HG03442 (cell line): ENCODE data around the gene CLASP1.
A peak's percentile ranks its signal among the peaks of the same experiment; 100 is the strongest.

ENCODE experiments used
- ATAC-seq: cut with Tn5 transposase; IDR thresholded peaks from one replicate; pipeline ENCODE4 v1.9.1; 2021; ENCODE audit warnings: mild to moderate bottlenecking, moderate library complexity; ENCODE audit not compliant: unreplicated experiment

CLASP1 gene

DNA sequence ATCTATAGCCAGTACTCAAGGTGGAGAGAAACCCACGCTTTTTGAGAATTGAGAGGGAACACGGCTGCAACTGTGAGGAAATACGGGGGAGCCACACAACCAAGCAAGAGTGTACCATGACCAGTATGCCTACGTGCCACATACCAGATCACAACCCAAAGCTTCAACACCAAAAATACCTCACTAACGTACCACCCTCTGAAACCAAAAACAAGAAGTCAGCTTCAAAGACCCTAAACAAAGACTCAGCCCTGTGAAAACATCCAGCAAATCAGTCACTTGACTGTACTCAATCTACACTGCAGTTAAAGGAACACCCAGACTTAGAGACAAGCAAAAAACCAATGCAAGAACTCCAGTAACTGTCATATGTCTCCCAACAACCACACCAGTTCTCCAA is 101.6 kb downstream of the CLASP1 start:
- peak; percentile 35 for ATAC-seq

DNA sequence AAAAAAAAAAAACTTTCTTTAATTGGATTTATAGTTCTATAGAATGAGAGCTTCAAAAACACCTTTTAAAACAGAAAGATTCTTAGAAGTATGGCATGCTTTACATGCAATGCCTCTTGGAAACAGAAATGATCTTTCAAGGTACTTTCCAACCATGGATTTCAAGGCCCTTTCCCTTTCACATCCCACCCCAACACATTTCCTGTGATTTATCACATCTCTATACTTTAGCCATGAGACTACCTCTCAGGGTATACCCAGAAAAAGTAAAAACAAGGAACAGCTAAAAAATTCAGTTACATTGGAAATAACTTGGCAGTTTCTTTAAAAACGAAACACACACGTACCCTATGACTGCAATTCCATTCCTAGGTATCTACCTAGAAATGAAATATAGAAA is 103.3 kb downstream of the CLASP1 start:
- ATAC-seq, result no peak

DNA sequence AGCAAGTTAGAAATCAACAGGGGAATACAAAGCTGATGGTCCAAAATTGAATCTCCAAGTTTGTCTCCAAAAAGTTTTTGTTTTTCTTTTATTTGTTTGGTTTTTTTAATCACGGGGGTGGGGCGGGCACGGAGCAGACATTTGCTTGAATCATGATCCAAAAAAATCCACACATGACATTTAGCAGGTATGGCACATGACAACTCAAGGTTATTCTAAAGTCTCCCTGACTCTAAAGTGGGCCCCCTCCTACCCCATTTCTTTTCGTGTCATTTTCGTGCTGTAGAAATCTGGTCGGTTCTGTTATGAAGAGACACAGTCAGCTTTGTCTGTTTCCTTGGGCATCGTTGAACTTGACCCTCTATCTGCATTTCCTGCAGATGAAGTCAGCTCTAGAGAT is 104.0 kb downstream of the CLASP1 start:
- ATAC-seq, result no peak

DNA sequence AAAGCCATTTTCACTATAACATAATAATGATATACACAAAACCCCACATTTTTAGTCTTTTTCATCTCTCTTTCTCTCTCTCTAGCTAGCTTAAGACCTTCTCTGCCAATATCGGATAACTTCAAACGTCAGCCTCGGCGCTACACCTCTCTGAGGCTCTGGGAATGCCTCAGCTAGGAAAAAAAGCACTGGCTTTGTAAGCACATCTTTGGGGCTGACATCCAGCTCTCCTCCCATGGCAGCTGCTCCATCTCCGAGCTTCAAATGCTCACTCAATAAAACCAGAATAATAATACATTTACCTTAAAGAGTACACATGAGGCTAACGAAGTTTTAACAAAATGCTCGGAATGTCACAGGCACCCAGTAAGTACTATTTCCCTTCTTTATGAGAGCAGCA is 107.8 kb downstream of the CLASP1 start:
- no peak for ATAC-seq

DNA sequence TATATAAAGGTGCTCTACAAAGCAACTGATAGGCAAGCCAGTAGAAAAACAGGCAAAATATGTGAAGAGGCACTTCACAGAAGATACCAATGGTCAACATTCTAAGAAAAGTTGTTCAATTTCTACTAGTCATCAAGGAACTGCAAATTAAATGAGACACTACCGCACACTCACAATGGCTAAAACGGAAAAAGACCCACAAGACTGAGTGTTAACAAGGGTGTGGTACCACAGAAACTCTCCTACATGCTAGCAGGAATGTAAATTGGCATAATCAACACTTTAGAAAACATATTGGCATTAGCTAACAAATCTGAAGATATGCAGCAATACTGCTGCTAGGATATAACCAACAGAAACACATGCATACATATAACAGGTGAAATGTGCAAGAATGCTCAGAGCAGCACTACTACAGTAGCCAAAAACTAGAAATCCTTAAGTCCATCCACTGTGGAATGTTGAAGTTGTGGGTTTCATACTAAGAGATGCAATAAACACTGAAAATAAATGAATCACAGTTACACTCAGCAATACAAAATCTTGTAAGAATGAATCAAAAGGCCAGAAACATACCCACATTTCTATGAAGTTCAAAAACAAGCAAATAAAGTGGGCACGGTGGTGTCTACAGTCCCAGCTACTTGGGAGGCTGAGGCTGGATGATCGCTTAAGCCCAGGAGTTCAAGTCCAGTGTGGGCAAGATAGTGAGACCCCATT is 109.4 kb downstream of the CLASP1 start:
- ATAC-seq, result no peak

DNA sequence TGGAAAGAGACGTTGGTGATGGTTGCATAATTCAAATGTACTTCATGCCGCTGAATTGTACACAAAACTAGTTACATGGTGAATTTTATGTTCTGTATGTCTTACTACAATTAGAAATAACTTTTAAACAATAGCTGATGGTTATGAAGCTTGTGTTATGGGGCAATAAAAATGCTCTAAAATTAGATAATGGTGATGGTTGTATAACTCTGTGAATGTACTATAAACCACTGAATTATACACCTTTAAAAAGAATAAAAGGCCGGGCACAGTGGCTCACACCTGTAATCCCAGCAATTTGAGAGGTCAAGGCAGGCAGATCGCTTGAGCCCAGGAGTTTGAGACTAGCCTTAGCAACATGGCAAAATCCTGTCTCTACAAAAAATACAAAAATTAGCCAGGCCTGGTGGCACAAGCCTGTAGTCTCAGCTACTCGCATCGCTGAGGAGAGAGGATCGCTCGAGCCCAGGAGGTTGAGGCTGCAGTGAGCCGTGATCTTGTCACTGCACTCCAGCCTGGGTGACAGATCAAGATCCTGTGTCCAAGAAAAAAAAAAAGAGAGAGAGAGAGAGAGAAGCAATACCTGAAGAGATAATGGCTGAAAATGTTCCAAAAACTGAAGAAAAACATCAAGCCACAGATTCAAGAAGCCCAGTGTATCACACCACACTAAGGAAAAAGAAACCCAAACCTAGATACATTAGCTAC is 112.3 kb downstream of the CLASP1 start:
- no peak for ATAC-seq

DNA sequence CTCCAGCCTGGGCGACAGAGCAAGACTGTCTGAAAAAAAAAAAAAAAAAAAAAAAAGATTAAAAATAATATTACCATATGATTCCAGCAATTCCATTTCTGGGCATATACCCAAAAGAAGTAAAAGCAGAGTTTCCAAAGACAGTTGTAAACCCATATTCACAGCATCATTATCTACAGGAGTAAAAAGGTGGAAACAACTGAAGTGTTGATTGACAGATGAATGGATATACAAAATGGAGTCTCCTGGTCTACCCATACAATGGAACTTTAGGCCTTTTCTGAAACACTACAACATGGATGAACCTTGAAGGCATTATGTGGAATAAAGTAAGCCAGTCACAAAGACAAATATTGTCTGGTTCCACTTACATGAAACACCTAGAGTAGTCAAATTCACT is 112.9 kb downstream of the CLASP1 start:
- ATAC-seq, result no peak

DNA sequence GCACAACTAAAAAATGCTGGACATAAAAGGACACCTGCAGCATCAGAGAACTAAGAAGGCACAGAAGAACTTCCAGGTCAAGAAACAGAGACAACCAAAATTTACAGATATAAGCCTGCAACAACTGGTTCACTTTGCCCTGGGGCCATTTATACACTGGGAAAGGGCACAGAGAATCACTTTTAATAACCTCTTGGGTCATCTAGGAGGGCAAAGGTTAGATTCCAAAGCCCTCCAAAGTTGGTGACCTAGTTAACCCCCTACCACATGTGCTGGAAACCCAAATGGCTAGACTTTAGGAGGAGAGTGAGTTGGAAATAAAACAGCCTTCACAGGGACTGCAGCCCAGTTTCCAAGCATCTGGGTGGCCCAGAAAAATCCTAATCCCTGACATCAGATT is 115.3 kb downstream of the CLASP1 start:
- no peak for ATAC-seq

DNA sequence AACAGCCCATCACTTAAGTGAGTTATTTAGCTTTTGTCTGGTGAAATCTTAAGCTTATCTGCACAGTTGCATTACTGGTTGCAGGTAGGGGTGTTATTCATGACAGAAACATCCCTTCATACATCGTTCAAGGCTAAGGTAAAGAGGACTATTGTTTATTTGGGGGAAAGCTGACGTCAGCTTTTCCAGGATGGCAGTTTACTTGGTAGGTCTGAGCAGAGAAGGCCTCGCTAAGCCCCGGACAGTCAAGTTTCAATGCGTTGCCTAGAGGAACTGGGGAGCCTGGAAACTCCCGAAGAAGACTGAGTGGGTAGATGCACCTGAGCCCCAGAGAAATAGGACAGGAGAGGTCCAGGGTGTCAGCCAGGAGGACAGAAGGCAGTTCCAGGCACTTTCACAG is 116.4 kb downstream of the CLASP1 start:
- no peak for ATAC-seq

DNA sequence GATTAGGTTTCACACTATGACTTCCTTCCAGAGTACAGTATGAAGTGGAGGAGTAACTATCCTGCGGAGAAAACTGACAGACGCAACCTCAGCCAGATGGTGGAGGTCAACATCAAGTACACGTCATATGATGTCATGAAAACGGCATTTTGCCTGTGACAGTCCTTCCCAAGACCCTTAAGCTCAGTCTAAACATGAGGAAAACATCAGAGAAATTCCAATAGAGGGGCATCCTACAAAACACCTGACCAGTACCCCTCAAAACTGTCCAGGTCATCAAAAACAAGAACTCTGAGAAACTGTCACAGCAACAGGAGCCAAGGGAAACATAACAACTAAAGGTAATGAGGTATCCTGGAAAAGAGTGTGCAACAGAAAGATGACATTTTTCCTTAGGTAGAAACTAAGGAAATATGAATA is 116.9 kb downstream of the CLASP1 start:
- no peak for ATAC-seq

DNA sequence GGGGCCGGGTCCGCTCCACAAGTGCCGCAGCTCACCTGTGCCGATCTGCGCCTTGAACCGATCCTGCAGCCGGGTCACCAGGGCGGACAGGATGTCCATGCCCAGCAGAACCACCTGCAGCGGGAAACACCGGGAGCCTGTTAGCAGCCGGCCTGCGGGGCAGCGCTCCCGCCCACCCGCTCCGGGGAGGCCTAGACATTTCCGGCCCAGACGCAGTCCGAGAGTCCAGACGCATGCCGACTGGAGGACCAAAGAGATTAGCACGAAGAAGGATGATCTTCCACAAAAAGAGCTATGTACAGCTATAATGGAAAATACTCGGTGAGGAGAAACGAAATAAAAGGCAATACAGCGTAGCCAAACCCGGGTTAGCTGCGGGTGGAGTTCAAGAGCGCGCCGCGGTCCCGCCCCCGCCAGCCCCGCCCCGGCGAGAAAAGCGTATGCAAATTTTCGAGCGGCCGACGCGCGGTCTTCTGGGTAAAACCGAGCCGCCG is 119.0 kb downstream of the CLASP1 start:
- ATAC-seq, result peak; percentile 52

DNA sequence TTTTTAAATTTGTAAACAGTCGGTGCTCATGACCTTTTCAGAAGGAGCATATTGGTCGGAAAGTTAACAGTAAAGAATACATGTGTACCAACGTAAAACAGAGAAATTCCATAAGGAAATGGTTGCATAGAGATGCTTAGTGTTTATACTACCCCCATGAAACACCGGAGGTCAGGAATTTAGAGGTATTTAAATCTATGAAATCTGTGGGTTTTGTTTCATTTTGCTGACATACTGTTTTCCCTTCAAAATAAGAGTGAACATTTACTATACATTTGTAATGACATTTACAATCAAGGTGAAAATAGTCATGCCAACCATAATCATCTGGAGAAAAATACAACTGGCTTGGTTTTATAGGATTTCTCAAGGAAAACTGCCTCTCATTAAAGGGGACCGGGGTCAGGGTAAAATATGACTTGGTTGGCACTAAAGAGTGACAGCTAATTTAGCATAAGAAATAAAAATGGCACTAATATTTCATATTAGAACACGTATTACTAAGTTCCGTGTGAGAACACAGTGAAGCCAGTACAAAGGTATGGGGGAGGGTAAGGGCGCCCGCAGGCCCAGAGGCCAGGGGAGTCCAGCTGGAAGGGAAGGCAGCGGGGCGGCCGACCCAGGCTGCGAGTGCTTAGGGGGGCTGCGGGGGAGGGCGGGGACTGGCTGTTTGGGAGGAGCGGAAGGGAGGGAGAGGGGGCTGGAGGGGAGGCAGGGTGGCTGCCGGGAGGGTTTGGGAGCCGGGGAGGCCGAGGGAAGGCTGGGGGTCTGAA is 119.6 kb downstream of the CLASP1 start:
- peak; percentile 4 for ATAC-seq

DNA sequence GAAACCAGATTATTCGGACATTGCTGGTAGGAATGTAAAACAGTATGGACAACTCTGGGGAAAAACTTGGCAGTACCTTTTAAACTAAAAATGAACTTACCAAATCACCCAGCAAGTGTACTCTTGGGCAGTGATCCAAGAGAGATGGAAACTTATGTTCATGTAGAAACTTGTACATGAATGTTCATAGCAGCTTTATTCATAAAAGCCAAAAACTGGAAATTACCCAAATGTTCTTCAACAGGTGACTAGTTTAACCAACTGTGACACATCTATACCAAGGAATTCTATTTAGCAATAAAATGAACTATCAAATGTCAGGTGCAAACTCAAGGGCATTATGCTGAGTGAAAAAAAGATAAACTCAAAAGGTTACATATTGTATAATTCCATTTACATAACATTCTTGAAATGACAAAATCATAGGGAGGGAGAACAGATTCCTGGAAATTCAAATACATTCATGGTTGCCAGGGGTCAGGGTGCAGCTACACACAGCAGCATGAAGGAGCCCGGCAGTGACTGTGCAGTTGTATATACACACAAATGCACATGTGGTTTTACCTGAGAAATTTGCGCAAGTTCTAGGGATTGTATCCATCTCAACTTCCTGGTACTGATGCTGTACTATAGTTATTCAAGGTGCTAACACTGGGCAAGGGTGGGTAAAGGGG is 122.1 kb downstream of the CLASP1 start:
- no peak for ATAC-seq

DNA sequence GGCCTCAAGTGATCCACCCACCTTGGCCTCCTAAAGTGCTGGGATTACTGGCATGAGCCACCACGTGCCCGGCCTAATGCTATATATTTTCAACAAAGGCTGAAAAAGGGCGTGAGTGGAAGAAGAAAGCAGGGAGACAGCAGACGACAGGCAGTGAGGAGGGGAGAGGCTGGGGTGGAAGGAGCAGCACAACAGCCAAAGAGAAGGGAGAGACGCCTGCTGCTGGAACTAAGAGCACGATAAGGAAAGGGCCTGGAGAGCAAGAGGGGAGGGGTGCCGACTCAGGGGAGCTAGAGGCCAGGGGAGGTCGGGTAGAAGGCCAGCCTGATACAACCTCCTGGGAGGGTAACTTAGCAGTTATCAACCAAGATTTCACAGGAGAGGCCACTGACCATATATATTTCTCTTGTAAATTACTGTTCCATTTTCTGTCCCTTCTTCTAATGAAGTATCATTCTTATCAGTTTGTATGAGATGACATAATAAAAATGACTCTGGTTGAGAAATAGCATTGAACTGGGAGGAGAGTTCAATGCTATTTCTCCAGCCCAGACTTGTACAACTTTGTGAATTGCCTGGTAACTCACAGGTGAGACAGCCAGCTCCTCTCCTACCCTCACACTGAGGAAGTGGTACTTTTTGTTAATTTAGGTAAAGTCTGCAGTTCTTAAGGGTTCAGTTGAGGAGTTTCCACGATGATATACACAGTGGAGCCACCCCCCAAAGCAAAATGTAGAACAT is 124.4 kb downstream of the CLASP1 start:
- ATAC-seq, result no peak

DNA sequence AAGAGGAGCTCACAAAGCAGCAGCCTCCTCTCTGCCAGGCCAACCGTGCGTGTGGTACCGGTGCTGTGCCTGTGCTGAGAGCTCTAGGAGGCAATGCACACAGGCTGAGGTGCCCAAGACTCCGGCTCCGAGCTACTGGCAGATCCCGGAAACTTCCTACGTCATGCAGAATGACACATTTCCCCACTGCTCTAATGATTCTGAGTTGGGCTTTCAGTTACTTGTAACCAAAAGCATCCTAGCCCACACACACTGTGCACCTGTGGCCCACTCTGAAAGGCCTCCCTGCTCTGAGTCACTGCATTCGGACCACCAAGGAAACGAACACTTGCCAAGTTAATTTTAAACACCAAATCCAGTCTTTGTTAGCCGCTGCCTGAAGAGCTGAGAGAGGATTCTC is 127.9 kb downstream of the CLASP1 start:
- no peak for ATAC-seq

DNA sequence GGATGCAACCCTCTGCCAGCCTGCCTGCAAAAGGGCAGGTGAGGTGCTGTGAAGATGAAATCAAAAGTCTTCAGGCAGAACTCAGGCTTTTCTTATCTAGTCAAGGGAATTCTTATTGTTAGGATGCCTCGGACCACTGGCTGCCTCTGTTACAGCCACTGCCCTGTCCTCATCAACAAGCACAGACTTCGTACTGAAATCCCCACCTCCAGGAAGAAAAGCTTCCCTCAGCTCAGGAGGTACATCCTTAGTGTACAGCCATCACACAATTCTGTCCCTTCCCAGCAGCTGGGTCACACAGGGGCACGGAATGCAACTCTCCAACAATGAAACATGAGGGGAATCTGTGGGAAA is 128.6 kb downstream of the CLASP1 start:
- no peak for ATAC-seq

DNA sequence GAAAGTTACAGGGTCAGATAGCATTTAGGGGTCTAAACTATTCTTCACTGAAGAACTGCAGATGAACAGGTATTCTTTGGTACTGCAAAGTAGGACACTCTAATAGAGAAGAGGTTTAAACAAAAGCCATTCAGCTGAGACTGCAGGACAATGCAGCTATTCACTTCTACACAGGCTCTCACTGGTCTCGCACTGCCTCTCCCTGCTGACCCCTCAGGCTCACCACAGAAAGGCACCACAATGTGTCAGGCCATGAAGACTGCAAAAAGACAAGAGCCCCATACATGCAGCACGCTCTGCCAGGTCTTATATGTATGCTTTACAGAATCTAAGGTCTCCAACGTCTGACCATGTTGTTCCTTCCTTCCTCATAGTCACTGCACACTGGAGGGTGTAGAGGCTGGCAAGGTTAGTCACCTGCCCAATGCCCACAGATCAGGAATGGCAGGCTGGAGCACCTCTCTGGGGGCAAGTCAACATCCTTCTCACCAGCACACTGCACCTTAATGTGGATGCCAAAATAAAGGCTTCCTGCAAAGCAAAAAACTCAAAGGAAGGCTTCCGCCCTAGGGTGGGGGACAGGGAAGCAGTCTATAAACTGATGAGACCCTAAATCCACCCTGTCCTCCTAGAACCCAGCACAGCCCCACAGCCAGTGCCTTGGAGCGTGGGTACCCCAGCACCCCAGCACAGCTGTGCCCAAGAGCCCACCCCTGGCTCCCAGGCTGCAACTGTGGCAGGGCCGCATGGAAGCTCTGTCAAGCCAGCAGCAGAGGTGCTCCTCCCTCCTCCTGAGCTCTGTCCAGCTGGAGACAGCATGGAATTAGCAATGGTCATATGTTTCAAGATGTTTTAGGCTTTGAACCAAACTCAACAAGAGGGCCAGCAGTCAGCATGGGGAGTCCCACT is 129.3 kb downstream of the CLASP1 start:
- no peak for ATAC-seq

DNA sequence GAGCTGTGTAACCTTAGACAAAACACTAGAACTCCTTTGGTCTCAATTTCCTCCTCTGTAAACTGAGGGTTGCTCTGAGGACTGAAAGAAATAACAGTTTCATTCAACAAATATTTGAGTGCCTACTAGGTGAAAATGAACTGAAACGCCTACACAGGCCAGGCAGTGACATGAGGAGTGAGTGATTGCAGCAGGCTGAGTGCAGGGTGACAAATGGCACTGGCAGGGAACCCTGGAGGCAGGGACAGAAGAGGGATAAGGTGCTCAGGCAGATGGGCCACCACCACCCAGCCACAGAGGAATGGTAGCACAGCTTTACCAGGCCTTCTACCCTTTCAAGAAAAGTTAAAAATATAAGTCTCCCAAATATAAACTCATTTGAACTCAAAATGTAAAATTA is 130.1 kb downstream of the CLASP1 start:
- no peak for ATAC-seq

DNA sequence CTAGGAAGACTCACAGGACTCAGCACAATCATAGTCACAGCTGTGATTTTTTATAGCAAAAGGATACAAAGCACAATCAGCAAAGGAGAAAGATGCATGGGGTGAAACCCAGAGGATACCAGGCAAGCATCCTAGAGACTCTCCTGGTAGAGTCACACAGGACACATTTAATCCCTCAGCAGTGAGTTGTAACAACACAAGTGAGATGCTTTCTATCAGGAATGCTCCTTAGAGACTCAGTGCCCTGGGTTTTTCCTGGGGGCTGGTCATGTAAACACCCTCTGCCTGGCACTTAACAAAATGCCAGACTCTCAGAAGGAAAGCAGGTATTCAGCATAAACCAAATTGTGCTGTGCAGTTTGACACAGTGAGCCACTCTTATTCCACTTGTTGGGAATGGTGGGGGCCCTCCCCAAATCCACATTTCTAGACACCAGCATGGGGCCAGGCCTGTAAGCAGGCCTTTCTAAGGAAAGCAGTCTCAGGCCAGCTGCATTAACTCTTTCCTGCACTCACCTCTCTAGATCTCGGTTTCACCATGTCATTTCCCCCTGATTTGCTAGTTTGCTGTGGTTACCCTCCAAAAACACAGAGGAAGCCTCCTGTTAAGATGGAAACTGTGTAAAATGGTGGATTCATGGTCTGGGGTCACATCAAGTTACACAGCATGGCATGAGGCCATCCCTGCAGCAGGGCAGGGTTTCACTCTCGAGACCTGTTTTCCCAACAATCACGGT is 135.5 kb downstream of the CLASP1 start:
- ATAC-seq, result no peak
